Esophagus muscularis mucosa (tissue), 4 donors: ENCODE data around the gene ARHGAP31. TPM values are rescaled to one million over a fixed set of nuclear protein-coding genes. Genes with fewer than 3 reads are reported as not detected.
"Not testable (repeated sequence)": the region's sequence is repeated elsewhere in the genome, so short reads cannot be mapped to it uniquely, and the experiment has no call there.

Experiments
- DNase-seq: peaks from one replicate; pipeline ENCODE4 v3.0.0-alpha.2; 2017; ENCODE audit errors: extremely low spot score
- H3K27ac ChIP-seq, 4 donors: fragments of 200-600 bp; sonication (generic); replicated peaks in 1 of 4; 1 replicate in 3 of 4; 2 replicates in 1 of 4; pipeline ENCODE4 v1.5.1; 2016 to 2019; ENCODE audit warnings: mild to moderate bottlenecking in 1 of 4
- H3K27me3 ChIP-seq, 4 donors: fragments of 200-600 bp; sonication (generic); one replicate each; pipeline versions ENCODE4 v1.5.1 to v1.6.0; 2016 to 2019
- H3K36me3 ChIP-seq, 4 donors: fragments of 200-600 bp; sonication (generic); one replicate each; pipeline ENCODE4 v1.5.1; 2016 to 2019
- H3K4me1 ChIP-seq, 4 donors: fragments of 200-600 bp; sonication (generic); one replicate each; pipeline ENCODE4 v1.5.1; 2016 to 2019
- H3K4me3 ChIP-seq, 4 donors: fragments of 200-600 bp; sonication (generic); 1 replicate in 2 of 4; 2 replicates in 2 of 4; pipeline ENCODE4 v1.5.1; 2016 to 2019; ENCODE audit warnings: mild to moderate bottlenecking in 4 of 4, moderate library complexity in 1 of 4
- H3K9me3 ChIP-seq, 4 donors: fragments of 200-600 bp; sonication (generic); 1 replicate in 3 of 4; 2 replicates in 1 of 4; pipeline ENCODE4 v1.5.1; 2016 to 2019
- EP300 ChIP-seq: sonication (generic); formaldehyde crosslinking; IDR thresholded peaks from one replicate; pipeline ENCODE4 v1.6.1; 2017; ENCODE audit warnings: antibody characterized with exemption
- POLR2A ChIP-seq: fragments of 450-650 bp; IDR thresholded peaks from one replicate; pipeline ENCODE4 v1.6.1; 2017; ENCODE audit warnings: antibody characterized with exemption, moderate library complexity, mild to moderate bottlenecking, low read depth
- POLR2AphosphoS5 ChIP-seq, 2 donors: sonication (generic); formaldehyde crosslinking; IDR thresholded peaks; one replicate each; pipeline ENCODE4 v1.6.1; 2017; ENCODE audit warnings: antibody characterized with exemption in 2 of 2
- WGBS: methylation state at CpG from one replicate; pipeline ENCODE4 v1.1.5; 2018; 5-methylcytosine and 5-hydroxymethylcytosine counted together
- intact Hi-C: fragments of 100-400 bp; cut with DNase I; formaldehyde crosslinking; loops from one replicate; pipeline ENCODE4 v1.15.1; 2023
- total RNA-seq, 4 donors: library from RNA; depleted of rRNA; stranded (reverse); fragments of >200 nt; gene quantifications; one replicate each; pipeline versions ENCODE4 v1.1.0 to v1.2.1, GENCODE V29; 2016
- TF ChIP-seq, protein P1 (sequence below), 3 experiments: fragments of 200-600 bp in 2 of 3; fragments of 450-650 bp in 1 of 3; sonication (generic) in 2 of 3; IDR thresholded peaks; one replicate each; pipeline ENCODE4 v1.5.1; 2017 to 2019; ENCODE audit warnings: antibody characterized with exemption in 3 of 3, mild to moderate bottlenecking in 2 of 3, moderate library complexity in 1 of 3

ARHGAP31 gene
- total RNA-seq, 4 donors from 2014 or later: 14.5 to 25.9 (median 23.1) TPM

DNA sequence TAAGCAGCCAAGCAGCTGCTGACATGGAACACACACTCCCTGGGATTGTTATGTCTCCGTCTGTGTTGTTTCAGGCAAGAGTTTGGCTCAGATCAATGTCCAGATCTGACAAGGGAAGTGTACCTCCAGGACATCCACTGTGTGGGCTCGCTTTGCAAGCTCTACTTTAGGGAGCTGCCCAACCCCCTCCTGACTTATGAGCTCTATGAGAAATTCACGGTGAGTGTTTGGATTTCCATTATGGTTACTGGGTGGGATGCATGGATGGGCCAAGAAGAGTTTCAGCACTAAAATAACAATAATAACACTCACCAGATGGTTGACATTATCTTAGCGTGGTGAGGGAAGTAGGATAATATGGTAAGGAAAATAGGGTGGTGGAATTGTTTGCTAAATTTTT, 74.1 kb downstream of the ARHGAP31 start:
- Histone ChIP-seq H3K4me3 (no peak overlapping the region), H3K27me3 (no peaks in the 10 kb centered on the region), H3K36me3 (peaks cover 0 to 72% (median 29%) of the 10 kb centered on the region in 4 donors), H3K27ac (no peak overlapping the region), H3K4me1 (no peaks in the 10 kb centered on the region), H3K9me3 (no peaks in the 10 kb centered on the region)
- 64% methylated on average over 3 of the region's 4 CpGs for WGBS
- intact Hi-C loops: no loop called here
- no peak for DNase-seq
- TF ChIP-seq POLR2A (no peak), EP300 (no peak), POLR2AphosphoS5 (IDR thresholded peaks at IDR 0.05) (no peak)
- TF ChIP-seq, protein P1, sequence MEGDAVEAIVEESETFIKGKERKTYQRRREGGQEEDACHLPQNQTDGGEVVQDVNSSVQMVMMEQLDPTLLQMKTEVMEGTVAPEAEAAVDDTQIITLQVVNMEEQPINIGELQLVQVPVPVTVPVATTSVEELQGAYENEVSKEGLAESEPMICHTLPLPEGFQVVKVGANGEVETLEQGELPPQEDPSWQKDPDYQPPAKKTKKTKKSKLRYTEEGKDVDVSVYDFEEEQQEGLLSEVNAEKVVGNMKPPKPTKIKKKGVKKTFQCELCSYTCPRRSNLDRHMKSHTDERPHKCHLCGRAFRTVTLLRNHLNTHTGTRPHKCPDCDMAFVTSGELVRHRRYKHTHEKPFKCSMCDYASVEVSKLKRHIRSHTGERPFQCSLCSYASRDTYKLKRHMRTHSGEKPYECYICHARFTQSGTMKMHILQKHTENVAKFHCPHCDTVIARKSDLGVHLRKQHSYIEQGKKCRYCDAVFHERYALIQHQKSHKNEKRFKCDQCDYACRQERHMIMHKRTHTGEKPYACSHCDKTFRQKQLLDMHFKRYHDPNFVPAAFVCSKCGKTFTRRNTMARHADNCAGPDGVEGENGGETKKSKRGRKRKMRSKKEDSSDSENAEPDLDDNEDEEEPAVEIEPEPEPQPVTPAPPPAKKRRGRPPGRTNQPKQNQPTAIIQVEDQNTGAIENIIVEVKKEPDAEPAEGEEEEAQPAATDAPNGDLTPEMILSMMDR (IDR thresholded peaks at IDR 0.05): no peak

GRCh38 chr3:119371786-119372185, 77.6 kb downstream of the ARHGAP31 start:
- H3K4me3 ChIP-seq, H3K27me3 ChIP-seq, intact Hi-C loops, H3K27ac ChIP-seq, DNase-seq, H3K4me1 ChIP-seq, H3K9me3 ChIP-seq: not testable (repeated sequence)
- WGBS: 98% methylated on average over 6 of the region's 6 CpGs
- peaks cover 0 to 81% (median 33%) of the 10 kb centered on the region in 4 donors for H3K36me3 ChIP-seq

- DNase-seq: no peak
- H3K4me3 ChIP-seq: no peak overlapping the region
- WGBS: 85% methylated on average over 7 of the region's 7 CpGs
- intact Hi-C loops: no loop called here
- no peaks in the 10 kb centered on the region for H3K9me3 ChIP-seq
- no peaks in the 10 kb centered on the region for H3K4me1 ChIP-seq
- TF ChIP-seq, protein P1 (IDR thresholded peaks at IDR 0.05): no peak
- no peak for TF ChIP-seq EP300
- no peak for TF ChIP-seq POLR2A
- no peak for TF ChIP-seq POLR2AphosphoS5 (IDR thresholded peaks at IDR 0.05)
- no peaks in the 10 kb centered on the region for H3K27me3 ChIP-seq
- no peak overlapping the region for H3K27ac ChIP-seq
- H3K36me3 ChIP-seq: peaks cover 0 to 65% (median 18%) of the 10 kb centered on the region in 4 donors
Measured at GRCh38 chr3:119375106-119375505, 80.9 kb downstream of the ARHGAP31 start.

GRCh38 chr3:119375510-119375909, 81.3 kb downstream of the ARHGAP31 start:
- no peak for DNase-seq
- intact Hi-C loops: no loop called here
- Histone ChIP-seq H3K27ac (no peak overlapping the region), H3K4me1 (no peaks in the 10 kb centered on the region), H3K27me3 (no peaks in the 10 kb centered on the region), H3K36me3 (peaks cover 0 to 65% (median 20%) of the 10 kb centered on the region in 4 donors), H3K9me3 (no peaks in the 10 kb centered on the region), H3K4me3 (no peak overlapping the region)
- TF ChIP-seq EP300 (no peak), POLR2AphosphoS5 (IDR thresholded peaks at IDR 0.05) (no peak), POLR2A (no peak)
- TF ChIP-seq, protein P1 (IDR thresholded peaks at IDR 0.05): no peak
- WGBS: 95% methylated on average over 4 of the region's 4 CpGs

DNA sequence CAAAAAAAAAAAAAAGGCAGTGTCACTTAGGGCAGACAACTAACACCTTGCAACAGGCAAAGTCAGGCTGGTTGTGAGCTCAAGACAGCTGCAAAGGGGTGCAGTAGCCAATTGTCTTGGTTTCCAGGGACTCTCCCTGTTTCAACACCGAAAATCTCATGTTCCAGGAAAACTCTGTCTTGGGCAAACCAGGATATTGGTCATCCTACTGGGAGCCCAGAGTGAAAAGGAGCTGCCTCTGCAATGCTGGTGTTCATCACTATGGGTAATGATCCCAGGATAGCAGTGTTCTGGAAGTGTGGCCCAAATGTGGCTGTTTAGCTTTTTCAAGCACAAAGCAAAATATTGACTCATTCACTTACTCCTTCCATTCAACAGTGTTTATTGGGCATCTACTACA, 82.6 kb downstream of the ARHGAP31 start:
- no peaks in the 10 kb centered on the region for H3K4me1 ChIP-seq
- H3K4me3 ChIP-seq: no peak overlapping the region
- no peaks in the 10 kb centered on the region for H3K9me3 ChIP-seq
- no peak for DNase-seq
- no peak overlapping the region for H3K27ac ChIP-seq
- H3K27me3 ChIP-seq: no peaks in the 10 kb centered on the region
- intact Hi-C loops: no loop called here
- WGBS: 63% methylated on average over 1 of the region's 1 CpG
- TF ChIP-seq POLR2AphosphoS5 (IDR thresholded peaks at IDR 0.05) (no peak), POLR2A (no peak), EP300 (no peak)
- TF ChIP-seq, protein P1 (IDR thresholded peaks at IDR 0.05): no peak
- peaks cover 0 to 70% (median 31%) of the 10 kb centered on the region in 4 donors for H3K36me3 ChIP-seq
